HG02938 (cell line): ENCODE data around the gene CEP43.

ENCODE experiments used
- ATAC-seq: cut with Tn5 transposase; IDR thresholded peaks from one replicate; pipeline ENCODE4 v1.9.1; 2021; ENCODE audit warnings: mild to moderate bottlenecking, moderate library complexity; ENCODE audit not compliant: unreplicated experiment

CEP43 gene

DNA sequence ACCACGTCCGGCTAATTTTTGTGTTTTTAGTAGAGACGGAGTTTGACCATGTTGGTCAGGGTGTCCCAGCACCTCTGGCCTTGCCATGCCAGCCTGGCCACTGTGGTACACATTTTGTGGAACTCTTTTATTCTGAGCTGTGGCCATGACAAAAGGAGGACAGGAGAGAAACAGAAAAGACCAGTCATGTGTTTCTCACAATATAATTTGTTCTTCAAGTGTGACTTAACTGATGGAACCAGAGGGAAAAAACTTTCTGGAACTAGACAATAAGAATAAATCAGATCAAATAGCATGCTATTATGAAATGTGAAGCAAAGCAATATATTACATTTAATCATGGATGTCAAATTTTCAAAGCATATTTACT is 38.6 kb upstream of the CEP43 start:
- no peak for ATAC-seq

DNA sequence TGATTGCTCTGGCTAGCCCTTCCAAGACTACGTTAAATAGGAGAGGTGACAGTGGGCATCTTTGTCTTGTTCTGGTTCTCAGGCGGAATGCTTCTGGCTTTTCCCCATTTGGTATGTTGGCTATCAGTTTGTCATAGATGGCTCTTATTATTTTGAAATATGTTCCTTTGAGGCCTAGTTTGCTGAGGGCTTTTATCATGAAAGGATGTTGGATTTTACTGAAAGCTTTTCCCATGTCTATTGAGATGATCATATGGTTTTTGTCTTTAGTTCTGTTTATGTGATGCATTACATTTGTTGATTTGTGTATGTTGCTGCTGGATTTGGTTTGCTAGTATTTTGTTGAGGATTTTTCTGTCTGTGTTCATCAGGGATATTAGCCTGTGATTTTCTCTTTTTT is 32.9 kb upstream of the CEP43 start:
- no peak for ATAC-seq

DNA sequence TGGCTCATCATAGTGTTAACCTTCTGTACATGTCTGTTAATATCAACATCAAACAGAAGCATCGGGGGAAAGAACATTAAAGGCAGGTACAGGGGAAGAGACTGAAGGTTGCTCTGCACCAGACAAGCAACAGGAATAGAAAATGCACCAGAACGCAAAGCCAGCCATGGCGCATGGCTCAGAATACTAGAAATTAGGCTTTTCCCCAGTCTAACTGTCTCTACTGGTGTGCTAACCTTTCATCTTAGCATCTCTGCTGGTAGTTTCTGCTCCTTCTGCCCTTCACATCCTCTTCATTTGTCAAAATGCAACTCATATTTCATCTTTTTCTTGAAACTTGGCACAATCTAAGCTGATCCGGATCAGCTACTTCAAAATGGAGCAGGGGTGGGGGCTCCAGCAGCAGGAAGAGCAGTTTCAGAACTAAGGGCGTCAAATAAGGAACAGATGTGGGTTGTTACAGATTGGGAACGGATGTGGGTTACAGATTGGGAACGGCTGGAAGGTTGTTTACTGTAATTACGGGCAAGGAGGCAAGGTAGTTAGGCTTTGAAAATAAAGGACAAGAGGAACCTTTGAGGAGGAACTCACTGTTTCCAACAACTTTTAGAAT is 29.7 kb upstream of the CEP43 start:
- ATAC-seq = no peak

DNA sequence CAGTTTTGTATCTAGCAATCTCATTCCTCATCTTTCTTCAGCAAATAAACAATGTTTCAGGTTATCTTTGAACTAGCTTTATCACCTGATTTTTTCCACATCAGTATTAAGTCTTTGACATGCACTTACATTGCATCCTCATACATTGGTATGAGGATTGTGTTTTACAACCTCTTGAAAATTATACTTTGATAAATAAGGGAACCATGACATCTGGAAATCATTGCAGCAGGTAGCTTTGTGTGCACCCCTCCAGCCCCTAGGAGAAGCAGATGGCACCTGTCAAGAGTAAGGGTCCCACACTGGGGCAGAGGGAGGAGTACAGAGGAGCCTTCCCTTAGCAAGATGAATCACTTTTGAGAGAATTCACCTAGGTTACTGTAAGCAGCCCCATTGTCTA is 29.1 kb upstream of the CEP43 start:
- ATAC-seq = no peak

DNA sequence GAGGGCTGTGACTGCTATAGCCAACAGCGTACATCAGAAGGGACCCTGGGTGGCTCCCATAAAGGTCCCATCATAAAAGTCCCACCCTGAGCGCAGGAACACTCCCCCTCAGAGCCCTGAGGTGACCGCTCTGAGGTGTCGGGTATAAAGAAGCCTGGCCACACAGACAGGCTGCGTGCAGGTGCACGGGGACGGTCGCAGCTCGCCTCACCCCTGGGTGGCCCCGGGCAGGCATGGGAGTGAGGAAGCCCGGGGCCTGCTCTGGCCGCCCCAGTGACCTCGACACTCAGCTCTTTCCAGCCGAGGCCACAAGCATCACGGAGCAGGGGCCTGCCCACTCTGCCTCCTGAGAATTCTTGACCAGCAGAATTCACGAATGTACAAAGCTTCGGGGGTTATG is 28.4 kb upstream of the CEP43 start:
- no peak for ATAC-seq

DNA sequence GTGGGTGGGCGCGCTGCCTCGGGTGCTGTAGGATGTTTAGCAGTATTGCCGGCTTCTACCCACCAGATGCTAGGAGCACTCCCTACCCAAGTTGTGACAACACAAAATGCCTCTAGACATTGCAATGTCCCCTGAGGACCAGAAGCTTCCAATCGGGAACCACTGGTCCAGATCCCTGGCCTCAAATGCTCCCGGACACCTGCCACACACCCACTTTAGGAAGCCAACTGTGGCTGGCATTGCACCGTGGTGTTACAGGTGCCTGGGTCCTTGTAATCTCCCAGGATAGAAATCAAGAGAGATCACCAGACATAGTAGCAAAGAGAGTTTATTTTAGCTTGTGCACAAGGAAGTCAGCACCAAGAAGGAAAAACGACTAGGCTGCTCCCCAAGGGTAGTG is 27.9 kb upstream of the CEP43 start:
- ATAC-seq = no peak

DNA sequence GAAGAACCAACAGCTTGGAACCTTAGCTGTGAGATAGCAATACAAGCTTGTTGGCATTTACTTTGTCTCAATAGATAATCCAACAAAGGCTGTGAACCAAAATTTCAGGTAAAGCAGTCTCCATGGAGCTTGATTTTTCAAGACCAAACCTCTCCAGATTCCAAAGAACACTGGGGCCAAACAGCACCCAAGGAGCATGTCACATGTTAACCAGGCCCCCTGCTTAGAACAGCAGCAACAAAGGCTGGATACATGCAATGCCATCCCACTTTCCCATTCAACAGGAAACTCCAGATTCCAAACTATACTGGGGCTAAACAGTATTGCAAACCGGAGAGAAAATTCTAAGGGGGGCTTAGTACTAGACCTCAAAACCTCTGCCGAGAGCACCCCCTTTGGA is 27.1 kb upstream of the CEP43 start:
- no peak for ATAC-seq

DNA sequence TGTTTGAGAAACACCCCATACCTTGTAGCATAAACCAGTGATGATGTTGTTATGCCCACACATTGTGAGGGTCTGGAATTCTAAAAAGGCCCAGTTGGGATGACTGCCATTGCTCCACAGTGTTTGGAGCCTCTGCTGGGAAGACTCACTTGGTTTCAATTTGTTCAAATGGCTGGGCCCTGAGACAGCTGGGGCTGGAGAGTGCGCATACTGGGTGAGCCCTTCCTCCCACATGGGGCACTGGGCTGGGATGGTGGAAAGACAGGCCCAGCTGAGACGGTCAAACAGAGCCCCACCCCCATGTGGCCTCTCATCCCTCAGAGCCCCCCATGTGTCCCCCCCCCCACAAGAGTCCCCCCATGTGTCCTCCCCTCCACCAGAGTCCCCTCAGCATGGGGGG is 22.6 kb upstream of the CEP43 start:
- ATAC-seq = no peak

DNA sequence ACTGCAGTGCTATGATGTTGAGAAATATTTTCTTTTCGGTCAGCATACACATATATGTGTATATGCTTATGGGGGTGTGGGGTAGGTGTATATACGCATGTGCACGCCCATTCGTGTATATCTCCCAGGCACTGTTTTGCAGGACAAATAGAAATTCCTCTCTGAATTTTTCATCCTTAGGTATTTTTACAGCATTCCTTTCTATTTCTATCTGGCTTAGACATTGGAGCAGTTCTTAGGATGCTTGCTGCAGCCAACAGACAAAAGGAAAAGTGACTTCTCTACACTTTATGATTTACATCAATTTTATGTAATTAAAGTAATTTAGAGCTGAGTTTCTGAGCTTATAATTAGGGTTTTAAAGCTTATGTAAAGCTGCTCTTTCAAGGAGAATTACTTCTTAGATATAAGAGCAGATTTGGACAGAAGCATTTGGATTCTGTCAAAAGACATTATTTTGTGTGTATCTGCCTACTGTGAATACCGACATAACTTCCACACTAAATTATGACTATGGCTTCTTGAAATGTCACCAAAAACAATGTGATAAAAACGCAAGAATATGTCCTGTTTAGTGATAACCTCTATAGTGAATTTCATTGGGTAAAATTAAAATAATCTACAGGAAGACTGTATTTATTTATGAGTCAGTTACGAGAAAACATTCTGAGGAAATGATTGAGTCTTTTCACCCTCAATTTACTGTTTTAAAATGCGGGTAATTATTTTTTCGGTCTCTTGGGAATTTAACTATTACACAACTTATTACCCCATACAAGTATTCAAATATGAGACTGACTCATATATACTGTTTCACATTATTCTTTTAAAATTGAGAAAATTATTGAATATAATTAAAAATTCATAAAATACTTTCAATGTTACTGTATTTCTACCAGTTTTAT is 21.3 kb upstream of the CEP43 start:
- ATAC-seq = no peak

DNA sequence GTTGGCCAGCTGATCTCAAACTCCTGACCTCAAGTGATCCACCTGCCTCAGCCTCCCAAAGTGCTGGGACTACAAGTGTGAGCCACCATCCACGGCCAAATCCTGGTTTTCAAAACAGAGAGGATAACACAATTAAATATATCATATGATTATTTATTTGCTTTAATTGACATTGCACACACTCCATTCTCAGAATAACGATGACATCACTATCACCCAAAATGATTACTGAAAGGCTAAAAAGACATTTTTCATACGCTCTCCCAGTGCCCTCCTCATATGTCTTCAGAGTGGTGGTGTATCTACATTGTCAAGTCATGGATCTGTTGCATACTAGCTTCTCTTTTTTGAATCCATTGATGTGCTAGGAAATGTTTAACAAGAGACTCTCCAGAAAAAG is 18.5 kb upstream of the CEP43 start:
- ATAC-seq = no peak

DNA sequence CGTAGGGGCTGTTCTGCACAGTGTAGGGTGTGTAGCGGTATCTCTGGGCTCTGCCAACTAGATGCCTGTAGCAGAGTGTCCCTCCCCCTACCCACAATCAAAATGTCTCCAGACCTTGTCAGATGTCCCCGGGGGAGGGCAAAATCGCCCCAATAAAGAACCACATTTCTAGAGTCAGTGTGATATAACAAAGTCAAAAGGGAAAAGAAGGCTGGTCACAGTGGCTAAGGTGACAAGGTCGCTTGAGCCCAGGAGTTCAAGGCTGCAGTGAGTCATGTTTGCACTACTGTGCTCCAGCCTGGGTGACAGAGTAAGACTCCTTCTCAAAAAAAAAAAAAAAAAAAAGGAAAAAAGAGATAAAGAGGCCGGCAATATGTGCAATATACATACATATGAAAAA is 11.7 kb upstream of the CEP43 start:
- no peak for ATAC-seq

DNA sequence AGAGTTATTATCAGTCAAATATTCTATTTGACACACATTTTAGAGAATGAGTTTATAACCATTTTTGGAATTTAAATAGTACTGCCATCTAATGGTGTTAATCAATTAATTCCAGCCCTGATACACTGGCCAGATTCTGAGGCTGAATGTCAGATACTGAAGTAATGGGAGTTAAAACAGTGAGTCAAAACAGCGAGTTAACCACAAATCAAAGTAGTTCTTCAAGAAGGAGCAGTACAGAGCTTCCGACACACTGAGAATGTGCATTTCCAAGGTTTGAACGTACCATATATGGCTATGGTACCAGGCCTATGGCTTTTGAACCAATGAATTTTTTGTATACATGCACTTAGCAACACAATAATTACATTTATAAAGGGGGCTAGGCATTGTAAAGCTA is 11.3 kb upstream of the CEP43 start:
- ATAC-seq = no peak

DNA sequence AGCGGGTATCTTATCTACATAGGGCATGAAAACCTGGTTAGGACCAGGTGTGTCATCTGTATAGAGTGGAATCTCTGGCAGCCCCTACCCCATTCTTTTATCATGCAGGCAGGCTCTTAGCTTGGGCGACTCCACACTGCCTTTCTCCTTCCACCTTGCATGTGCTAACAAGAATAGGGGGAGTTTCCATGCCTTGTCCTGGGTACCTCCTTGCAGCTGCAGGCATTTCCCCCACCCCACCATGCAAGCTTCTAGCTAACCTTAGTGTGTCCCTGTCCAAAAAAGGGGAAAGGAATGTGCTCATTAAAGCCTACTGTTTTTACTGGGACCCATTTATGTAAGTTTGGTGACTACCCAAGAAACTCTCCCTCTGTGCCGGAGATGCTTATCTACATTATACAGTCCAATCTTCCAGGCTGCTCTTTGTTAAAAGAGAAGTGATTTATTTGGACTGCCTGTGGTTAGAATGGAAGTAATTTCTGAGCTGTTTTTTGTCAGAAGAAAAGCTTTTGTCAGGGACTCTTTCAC is 10.5 kb upstream of the CEP43 start:
- no peak for ATAC-seq

DNA sequence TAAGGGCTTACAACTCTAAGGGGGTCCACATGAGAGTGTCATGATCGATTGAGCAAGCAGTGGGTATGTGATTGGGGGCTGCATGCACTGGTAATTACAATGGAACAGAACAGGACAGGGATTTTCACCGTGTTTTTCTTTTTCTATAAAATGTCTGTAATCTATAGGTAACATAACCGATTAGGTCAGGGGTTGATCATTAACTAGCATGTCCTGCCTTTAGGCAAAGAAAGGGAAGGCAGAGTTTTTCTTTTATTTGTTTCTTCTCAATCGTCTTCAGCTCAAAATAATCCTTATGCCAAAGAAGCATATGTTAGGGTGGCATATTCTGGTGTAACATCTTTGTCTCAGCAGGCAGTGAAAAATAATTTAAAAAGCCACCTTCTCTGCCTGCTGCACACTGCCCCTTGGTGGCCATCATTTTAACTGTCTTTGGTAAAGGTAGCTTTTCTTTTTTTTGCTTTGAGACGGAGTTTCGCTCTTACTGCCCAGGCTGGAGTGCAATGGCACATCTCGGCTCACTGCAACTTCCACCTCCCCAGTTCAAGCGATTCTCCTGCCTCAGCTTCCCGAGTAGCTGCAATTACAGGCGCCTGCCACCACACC is 9.7 kb upstream of the CEP43 start:
- peak; percentile 79 for ATAC-seq

DNA sequence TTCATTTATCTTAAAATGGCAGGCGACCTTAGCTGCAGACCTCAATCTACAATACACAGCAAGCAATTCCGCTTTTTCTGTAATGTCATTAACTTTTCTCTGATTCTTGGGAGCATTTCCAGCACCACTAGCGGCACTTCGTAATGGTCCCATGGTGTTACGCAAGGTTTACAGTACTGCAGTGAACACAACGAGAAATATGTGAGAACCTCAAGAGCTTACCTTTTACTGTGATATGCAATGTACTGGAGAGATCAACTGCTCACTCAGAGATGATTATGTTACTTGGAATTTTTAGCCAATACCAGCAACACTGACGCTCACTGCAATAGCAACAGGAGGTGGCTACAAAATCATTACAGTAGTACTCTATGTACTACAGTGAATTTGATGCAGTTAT is 2.8 kb upstream of the CEP43 start:
- no peak for ATAC-seq

DNA sequence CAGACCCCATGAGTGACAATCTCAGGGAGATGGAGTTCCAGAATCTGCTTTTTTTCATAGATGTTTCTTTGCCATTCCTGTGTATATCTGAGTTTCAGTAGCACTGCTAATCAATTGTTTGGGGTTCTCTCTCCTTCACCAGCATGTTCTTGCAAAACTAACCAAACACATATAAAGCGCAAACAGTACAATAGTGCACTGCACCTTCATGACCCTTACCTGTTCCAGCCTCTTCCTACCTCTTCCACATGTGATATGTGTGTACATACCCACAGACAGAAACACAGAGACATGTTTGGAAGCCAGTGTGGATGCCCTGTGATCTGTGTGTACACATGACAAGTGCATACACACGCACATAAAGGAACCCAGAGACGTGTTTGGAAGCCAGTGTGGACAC is 1.8 kb upstream of the CEP43 start:
- ATAC-seq = no peak

DNA sequence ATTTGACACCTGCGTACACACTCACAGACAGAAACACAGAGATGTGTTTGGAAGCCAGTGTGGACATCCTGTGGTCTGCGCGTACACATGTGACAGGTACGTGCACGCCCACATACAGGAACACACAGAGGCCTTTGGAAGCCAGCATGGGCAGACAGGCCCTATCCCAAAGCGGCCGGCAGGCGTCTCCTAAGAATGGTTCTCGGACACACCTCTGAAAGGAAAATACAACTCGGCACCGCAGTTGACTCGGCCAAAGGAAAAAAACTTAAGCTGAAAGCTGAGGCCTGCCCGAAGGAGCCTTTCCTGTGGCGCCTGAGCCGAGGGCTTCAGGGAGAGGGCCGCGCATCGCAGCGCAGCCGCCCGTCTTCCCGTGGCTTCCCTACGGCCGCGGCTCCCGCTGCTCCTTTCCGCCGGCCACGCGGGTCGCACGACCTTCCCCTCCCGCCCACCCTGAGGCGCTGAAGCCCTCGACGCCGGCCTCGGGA is 1.4 kb upstream of the CEP43 start:
- peak; percentile 31 for ATAC-seq

DNA sequence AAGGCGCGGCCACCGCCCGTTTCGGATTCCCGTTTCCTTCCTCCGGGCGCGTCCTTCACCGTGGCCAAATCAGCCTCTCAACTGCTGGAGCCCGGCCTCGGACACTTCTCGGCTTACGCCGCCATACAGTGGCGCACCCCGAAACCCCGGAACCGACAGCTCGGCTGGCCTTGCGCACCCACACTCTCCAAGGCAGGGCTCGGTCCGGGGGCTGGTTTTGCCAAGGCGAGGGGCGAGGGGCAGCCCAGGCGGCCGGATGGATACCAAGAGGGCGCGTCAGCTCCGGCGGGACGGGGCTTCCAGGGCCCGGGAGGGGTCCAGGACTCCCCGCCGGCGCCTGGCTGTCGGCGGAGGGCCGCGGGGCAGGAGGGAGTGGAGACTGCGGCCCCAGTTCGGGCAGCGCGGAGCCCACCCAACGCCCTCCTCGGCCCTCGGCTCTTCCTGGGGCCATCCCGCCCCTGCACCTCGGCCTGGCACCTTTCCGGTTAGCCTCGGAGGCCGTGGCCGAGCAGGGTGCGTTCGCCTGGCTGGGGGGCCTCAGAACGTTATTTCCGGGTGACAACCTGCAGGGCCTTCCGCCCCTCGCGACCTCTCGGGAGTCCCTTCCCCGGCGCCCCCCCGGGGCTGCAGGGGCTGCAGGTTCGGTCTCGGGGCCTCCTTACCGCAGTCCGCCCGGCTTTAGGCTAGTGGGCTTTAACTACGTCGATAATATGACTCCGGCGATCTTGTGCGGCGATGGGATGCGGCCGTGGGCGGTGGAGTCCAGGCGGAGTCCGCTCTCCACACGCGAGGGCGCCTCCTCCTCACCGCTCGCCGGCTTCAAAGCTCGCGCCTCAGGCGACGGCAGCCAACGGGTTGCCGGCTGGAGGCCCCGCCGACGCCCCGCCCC is 697 bp upstream of the CEP43 start:
- ATAC-seq = peak; percentile 11

DNA sequence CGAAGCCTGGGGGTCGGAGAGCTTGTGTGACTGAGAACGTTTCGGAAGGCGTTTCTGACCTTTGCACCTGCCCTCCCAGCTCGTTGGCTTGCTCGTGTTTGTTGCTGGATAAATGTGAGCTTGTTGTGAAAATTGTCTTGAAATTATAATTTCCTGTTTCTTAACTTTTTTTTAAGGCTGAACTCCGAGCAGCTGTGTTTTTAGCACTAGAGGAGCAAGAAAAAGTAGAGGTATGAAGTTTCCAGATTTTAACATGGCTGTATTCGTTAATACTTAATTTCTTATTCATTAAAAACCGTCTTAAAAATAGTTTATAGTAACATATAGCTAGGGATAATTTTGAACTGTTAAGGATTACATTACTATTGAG is 672 bp downstream of the CEP43 start:
- no peak for ATAC-seq

DNA sequence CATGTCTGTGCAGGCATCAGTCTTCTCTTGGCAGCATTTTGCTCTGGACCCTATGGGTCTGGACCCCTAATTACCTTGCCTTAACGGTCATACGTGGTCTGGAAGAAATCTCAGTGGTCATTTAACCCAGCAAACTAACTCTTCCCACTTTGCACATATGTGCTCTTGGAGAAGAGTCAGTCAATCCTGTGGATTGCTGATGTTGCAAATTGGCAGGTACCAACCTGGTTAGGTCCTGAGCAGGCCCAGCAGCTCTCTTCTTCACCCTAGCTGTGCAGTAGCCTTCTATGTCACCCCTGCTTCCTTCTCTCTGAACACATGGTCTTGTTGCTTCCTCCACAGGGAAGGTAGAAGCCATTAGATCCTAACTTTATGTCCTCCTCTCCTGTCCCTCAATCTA is 1.6 kb downstream of the CEP43 start:
- ATAC-seq = no peak
